ENCODE measurements around the gene RMI1.

Gene RMI1

GRCh38 chr9:83969602-83970001, 11.0 kb upstream of the RMI1 start:
- DNase-seq (ENCODE audit: low read depth) = no peak

- DNase-seq (ENCODE audit: low read depth) = no peak
These were observed 9.1 kb upstream of the RMI1 start for GRCh38 chr9:83971485-83971884.

- DNase-seq (ENCODE audit: low read depth) = no peak
These were observed 8.3 kb upstream of the RMI1 start for GRCh38 chr9:83972286-83972685.

GRCh38 chr9:83975300-83975699, 5.3 kb upstream of the RMI1 start:
- DNase-seq (ENCODE audit: low read depth) = no peak

- DNase-seq (ENCODE audit: low read depth) = no peak
These were observed 4.2 kb upstream of the RMI1 start for GRCh38 chr9:83976372-83976771.

GRCh38 chr9:83977196-83977595, 3.4 kb upstream of the RMI1 start:
- DNase-seq (ENCODE audit: low read depth) = no peak

GRCh38 chr9:83978992-83979811, 1.4 kb upstream of the RMI1 start:
- DNase-seq (ENCODE audit: low read depth) = no peak

- peak; percentile 94 for DNase-seq (ENCODE audit: low read depth)
These were observed 702 bp upstream of the RMI1 start, which contains the start of gene HNRNPK for GRCh38 chr9:83979812-83980394. TSS of gene HNRNPK (minus strand) at chr9:83980215. CDS start at chr9:83978252, 1,963 bp downstream.

- DNase-seq (ENCODE audit: low read depth) = no peak
These were observed 694 bp downstream of the RMI1 start for GRCh38 chr9:83981126-83981871.

GRCh38 chr9:83986195-83986594, 5.6 kb downstream of the RMI1 start:
- no peak for DNase-seq (ENCODE audit: low read depth)

- no peak for DNase-seq (ENCODE audit: low read depth)
These were observed 6.3 kb downstream of the RMI1 start for GRCh38 chr9:83986765-83987401.

- no peak for DNase-seq (ENCODE audit: low read depth)
These were observed 6.8 kb downstream of the RMI1 start for GRCh38 chr9:83987402-83987791.

GRCh38 chr9:83988411-83988810, 7.8 kb downstream of the RMI1 start:
- no peak for DNase-seq (ENCODE audit: low read depth)

- no peak for DNase-seq (ENCODE audit: low read depth)
These were observed 10.8 kb downstream of the RMI1 start for GRCh38 chr9:83991355-83991754.

- DNase-seq (ENCODE audit: low read depth) = no peak
These were observed 11.8 kb downstream of the RMI1 start for GRCh38 chr9:83992407-83992806.

GRCh38 chr9:83992901-83993300, 12.3 kb downstream of the RMI1 start:
- DNase-seq (ENCODE audit: low read depth) = no peak

- no peak for DNase-seq (ENCODE audit: low read depth)
These were observed 15.5 kb downstream of the RMI1 start for GRCh38 chr9:83996126-83996525.

- DNase-seq (ENCODE audit: low read depth) = no peak
These were observed 18.7 kb downstream of the RMI1 start for GRCh38 chr9:83999141-83999918.

GRCh38 chr9:84000186-84000585, 19.6 kb downstream of the RMI1 start:
- DNase-seq (ENCODE audit: low read depth) = no peak

- DNase-seq (ENCODE audit: low read depth) = no peak
These were observed 21.0 kb downstream of the RMI1 start for GRCh38 chr9:84001621-84002020.

- no peak for DNase-seq (ENCODE audit: low read depth)
These were observed 21.7 kb downstream of the RMI1 start for GRCh38 chr9:84002344-84002743.

- DNase-seq (ENCODE audit: low read depth) = no peak
These were observed 22.6 kb downstream of the RMI1 start for GRCh38 chr9:84003246-84003645.

All from HS-27A (cell line).